HCT116 (cell line): ENCODE measurements around the gene EMC10. TPM values are rescaled to one million over a fixed set of nuclear protein-coding genes. Genes with fewer than 3 reads are reported as not detected.

ENCODE experiments used
- ATAC-seq: fragments of 200-7000 bp; cut with Tn5 transposase; 2 replicates; pipeline ENCODE4 v1.9.1; 2020; ENCODE audit warnings: mild to moderate bottlenecking, moderate library complexity
- BruUV-seq: library from RNA; stranded (reverse); fragments of 400-500 nt; replicated peaks from 2 replicates; lab custom pipeline; 2021; lab: Mats Ljungman, UMichigan
- CTCF ChIA-PET: fragments of 300-600 bp; sonication (Branson Sonifier 250); formaldehyde crosslinking; loops from one replicate; lab custom pipeline; 2021; ENCODE audit warnings: antibody characterized with exemption; lab: Charles Lee
- POLR2A ChIA-PET: fragments of 300-600, 350-600 bp; sonication (Branson Sonifier 250); formaldehyde crosslinking; loops from one replicate; lab custom pipeline; 2021; ENCODE audit warnings: antibody characterized with exemption; lab: Charles Lee
- RAD21 ChIA-PET, 2 experiments: fragments of 300-600 bp; sonication (Branson Sonifier 250); formaldehyde crosslinking; loops; one replicate each; lab custom pipeline; 2023; ENCODE audit warnings: low total read pairs in 2 of 2; ENCODE audit not compliant: uncharacterized antibody in 2 of 2, unreplicated experiment in 2 of 2, low non-redundant PET in 1 of 2; lab: Charles Lee
- DNase-seq: peaks from one replicate; pipeline ENCODE4 v3.0.0-alpha.2; 2010; ENCODE audit warnings: low read depth, low spot score
- H2AFZ ChIP-seq: fragments of 200-600 bp; shearing (Covaris generic), sonication (generic); 2 replicates; pipeline ENCODE4 v1.6.1; 2017; ENCODE audit warnings: low read depth, mixed run types, mixed read lengths, antibody characterized with exemption, low read length; ENCODE audit not compliant: poor library complexity, severe bottlenecking
- H3K27ac ChIP-seq: 2 replicates; pipeline ENCODE4 v1.5.1; 2012; ENCODE audit warnings: low read depth, low read length
- H3K27me3 ChIP-seq: fragments of 200-600 bp; sonication (generic); 2 replicates; pipeline ENCODE4 v1.6.1; 2016; ENCODE audit warnings: mixed run types, low read length, mixed read lengths; ENCODE audit not compliant: insufficient read depth
- H3K36me3 ChIP-seq, 2 experiments: fragments of 200-500 bp in 1 of 2; fragments of 200-600 bp in 1 of 2; sonication (Bioruptor generic) in 1 of 2; sonication (generic) in 1 of 2; 2 replicates each; pipeline versions ENCODE4 v1.5.1 to v1.6.1; 2014 to 2016; ENCODE audit warnings: low read length in 2 of 2, inconsistent platforms in 1 of 2, mixed read lengths in 1 of 2, mixed run types in 1 of 2; ENCODE audit not compliant: insufficient read depth in 2 of 2, control insufficient read depth in 1 of 2
- H3K4me1 ChIP-seq, 2 experiments: fragments of 200-600 bp in 1 of 2; sonication (generic) in 1 of 2; 2 replicates each; pipeline versions ENCODE4 v1.5.1 to v1.6.1; 2012 to 2017; ENCODE audit warnings: low read length in 2 of 2, inconsistent platforms in 1 of 2, mild to moderate bottlenecking in 1 of 2, mixed read lengths in 1 of 2, mixed run types in 1 of 2, moderate library complexity in 1 of 2; ENCODE audit not compliant: insufficient read depth in 2 of 2, control insufficient read depth in 1 of 2
- H3K4me2 ChIP-seq: fragments of 200-600 bp; sonication (generic); 2 replicates; pipeline ENCODE4 v1.6.1; 2017; ENCODE audit warnings: mixed run types, low read length, mixed read lengths
- H3K4me3 ChIP-seq, 2 experiments: fragments of 200-600 bp in 1 of 2; sonication (generic) in 1 of 2; replicated peaks in 1 of 2; 2 replicates each; pipeline ENCODE4 v1.5.1; 2011 to 2016; ENCODE audit warnings: low read length in 2 of 2, control low read depth in 1 of 2, low read depth in 1 of 2, mild to moderate bottlenecking in 1 of 2, mixed read lengths in 1 of 2, mixed run types in 1 of 2
- H3K79me2 ChIP-seq: fragments of 200-600 bp; sonication (generic); 2 replicates; pipeline ENCODE4 v1.6.1; 2017; ENCODE audit warnings: mild to moderate bottlenecking, mixed run types, low read length, moderate library complexity, mixed read lengths; ENCODE audit not compliant: insufficient read depth
- H3K9ac ChIP-seq: fragments of 200-600 bp; sonication (generic); 2 replicates; pipeline ENCODE4 v1.6.1; 2016; ENCODE audit warnings: low read length, mixed read lengths
- H3K9me2 ChIP-seq: fragments of 200-600 bp; sonication (generic), shearing (Covaris generic); 2 replicates; pipeline ENCODE4 v1.6.1; 2017; ENCODE audit warnings: mixed run types, mild to moderate bottlenecking, moderate library complexity; ENCODE audit not compliant: insufficient read depth
- H3K9me3 ChIP-seq, 2 experiments: fragments of 200-500 bp in 1 of 2; fragments of 200-600 bp in 1 of 2; sonication (Bioruptor generic) in 1 of 2; sonication (generic) in 1 of 2; 2 replicates each; pipeline ENCODE4 v1.6.1; 2014 to 2017; ENCODE audit warnings: low read length in 2 of 2, mixed read lengths in 2 of 2, inconsistent platforms in 1 of 2, low read depth in 1 of 2, mild to moderate bottlenecking in 1 of 2, mixed run types in 1 of 2, moderate library complexity in 1 of 2; ENCODE audit not compliant: control insufficient read depth in 1 of 2, insufficient read depth in 1 of 2
- H4K20me1 ChIP-seq: fragments of 200-600 bp; sonication (generic), shearing (Covaris generic); 2 replicates; pipeline ENCODE4 v1.6.1; 2017; ENCODE audit warnings: mixed run types, mild to moderate bottlenecking, moderate library complexity; ENCODE audit not compliant: insufficient read depth
- ATF3 ChIP-seq: IDR thresholded peaks from 2 replicates; pipeline ENCODE4 v1.6.1; 2012
- CBX3 ChIP-seq: IDR thresholded peaks from 2 replicates; pipeline ENCODE4 v1.6.1; 2012; ENCODE audit warnings: low read depth
- CEBPB ChIP-seq: IDR thresholded peaks from 2 replicates; pipeline ENCODE4 v1.6.1; 2012; ENCODE audit warnings: low read depth
- EGR1 ChIP-seq: IDR thresholded peaks from 2 replicates; pipeline ENCODE4 v1.6.1; 2012; ENCODE audit warnings: low read depth
- ELF1 ChIP-seq: IDR thresholded peaks from 2 replicates; pipeline ENCODE4 v1.6.1; 2012; ENCODE audit warnings: low read depth, borderline replicate concordance
- EZH2 ChIP-seq: fragments of 200-600 bp; sonication (generic); IDR thresholded peaks from 2 replicates; pipeline ENCODE4 v1.6.1; 2017; ENCODE audit warnings: antibody characterized with exemption, mixed run types
- EZH2phosphoT487 ChIP-seq: fragments of 200-600 bp; IDR thresholded peaks from 2 replicates; pipeline ENCODE4 v1.6.1; 2018; ENCODE audit warnings: antibody characterized with exemption, borderline replicate concordance
- FOSL1 ChIP-seq: IDR thresholded peaks from 2 replicates; pipeline ENCODE4 v1.6.1; 2012; ENCODE audit warnings: low read depth
- JUND ChIP-seq: IDR thresholded peaks from 2 replicates; pipeline ENCODE4 v1.6.1; 2012
- POLR2A ChIP-seq: IDR thresholded peaks from 2 replicates; pipeline ENCODE4 v1.7.0; 2011; ENCODE audit warnings: borderline replicate concordance; ENCODE audit not compliant: insufficient read depth, insufficient read length; ENCODE audit errors: extremely low read depth
- POLR2AphosphoS5 ChIP-seq: IDR thresholded peaks from 2 replicates; pipeline ENCODE4 v1.6.1; 2011; ENCODE audit warnings: mild to moderate bottlenecking, low read depth, low read length, moderate library complexity
- REST ChIP-seq: IDR thresholded peaks from 2 replicates; pipeline ENCODE4 v1.6.1; 2012; ENCODE audit warnings: low read depth
- SIN3A ChIP-seq: IDR thresholded peaks from 2 replicates; pipeline ENCODE4 v1.6.1; 2012; ENCODE audit warnings: low read depth
- SP1 ChIP-seq: IDR thresholded peaks from 2 replicates; pipeline ENCODE4 v1.6.1; 2012; ENCODE audit warnings: low read depth
- TCF7L2 ChIP-seq: IDR thresholded peaks from 2 replicates; pipeline ENCODE4 v1.7.0; 2011; ENCODE audit warnings: borderline replicate concordance, inconsistent platforms; ENCODE audit not compliant: insufficient read depth, insufficient read length; ENCODE audit errors: extremely low read depth
- YY1 ChIP-seq: IDR thresholded peaks from 2 replicates; pipeline ENCODE4 v1.6.1; 2011; ENCODE audit warnings: low read length, low read depth, moderate library complexity, mild to moderate bottlenecking; ENCODE audit not compliant: insufficient replicate concordance; ENCODE audit errors: extremely low read depth
- ZNF274 ChIP-seq: fragments of 200-500 bp; sonication (Bioruptor generic); IDR thresholded peaks from 2 replicates; pipeline ENCODE4 v1.6.1; 2014; ENCODE audit warnings: mild to moderate bottlenecking, low read depth, low read length, inconsistent platforms
- intact Hi-C: fragments of 100-400 bp; cut with micrococcal nuclease; formaldehyde crosslinking; loops from 2 replicates; pipeline ENCODE4 v1.10.0; 2022
- total RNA-seq: library from RNA; stranded (reverse); gene quantifications from one replicate; pipeline ENCODE4 v1.2.1, GENCODE V29; 2021; ENCODE audit not compliant: unreplicated experiment

The EMC10 gene
- total RNA-seq, 1 experiment from 2014 or later = 92.4 TPM

GRCh38 chr19:50501568-50502475 is 25.5 kb downstream of the EMC10 start:
- RAD21 ChIA-PET = no interaction called here
- Histone ChIP-seq H2AFZ (no peak overlapping the region), H4K20me1 (no peaks in the 10 kb centered on the region), H3K27me3 (no peaks in the 10 kb centered on the region), H3K27ac (no peak overlapping the region), H3K4me2 (no peak overlapping the region), H3K4me3 (no peak overlapping the region), H3K9ac (no peak overlapping the region), H3K4me1 (peaks cover 0 to 3% of the 10 kb centered on the region in 2 experiments; a peak in 1 of 4 replicates), H3K9me3 (no peaks in the 10 kb centered on the region), H3K36me3 (no peaks in the 10 kb centered on the region; a peak in 1 of 4 replicates), H3K79me2 (no peaks in the 10 kb centered on the region), H3K9me2 (no peaks in the 10 kb centered on the region)
- POLR2A ChIA-PET = no interaction called here
- ATAC-seq (no peak), DNase-seq (no peak)
- BruUV-seq = no TSS peak
- CTCF ChIA-PET = no interaction called here
- TF ChIP-seq POLR2AphosphoS5 (no peak), ATF3 (no peak), FOSL1 (no peak), CEBPB (no peak), ZNF274 (no peak), REST (no peak), POLR2A (no peak), ELF1 (no peak), SIN3A (no peak), YY1 (no peak), JUND (no peak), EZH2phosphoT487 (no peak), EZH2 (no peak), CBX3 (no peak), TCF7L2 (no peak), EGR1 (no peak), SP1 (no peak)
- intact Hi-C loops = no loop called here
